Measurements from ENCODE around the gene FZD1.

- TF ChIP-seq, protein P1, sequence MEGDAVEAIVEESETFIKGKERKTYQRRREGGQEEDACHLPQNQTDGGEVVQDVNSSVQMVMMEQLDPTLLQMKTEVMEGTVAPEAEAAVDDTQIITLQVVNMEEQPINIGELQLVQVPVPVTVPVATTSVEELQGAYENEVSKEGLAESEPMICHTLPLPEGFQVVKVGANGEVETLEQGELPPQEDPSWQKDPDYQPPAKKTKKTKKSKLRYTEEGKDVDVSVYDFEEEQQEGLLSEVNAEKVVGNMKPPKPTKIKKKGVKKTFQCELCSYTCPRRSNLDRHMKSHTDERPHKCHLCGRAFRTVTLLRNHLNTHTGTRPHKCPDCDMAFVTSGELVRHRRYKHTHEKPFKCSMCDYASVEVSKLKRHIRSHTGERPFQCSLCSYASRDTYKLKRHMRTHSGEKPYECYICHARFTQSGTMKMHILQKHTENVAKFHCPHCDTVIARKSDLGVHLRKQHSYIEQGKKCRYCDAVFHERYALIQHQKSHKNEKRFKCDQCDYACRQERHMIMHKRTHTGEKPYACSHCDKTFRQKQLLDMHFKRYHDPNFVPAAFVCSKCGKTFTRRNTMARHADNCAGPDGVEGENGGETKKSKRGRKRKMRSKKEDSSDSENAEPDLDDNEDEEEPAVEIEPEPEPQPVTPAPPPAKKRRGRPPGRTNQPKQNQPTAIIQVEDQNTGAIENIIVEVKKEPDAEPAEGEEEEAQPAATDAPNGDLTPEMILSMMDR (IDR thresholded peaks at IDR 0.05 in 2 of 3, conservative IDR thresholded peaks at IDR 0.05 in 1 of 3; ENCODE audit: borderline replicate concordance in 1 of 3, insufficient read depth in 1 of 3, low read depth in 2 of 3, low read length in 2 of 3), result no peak
- TF ChIP-seq YY1 (IDR thresholded peaks at IDR 0.05; ENCODE audit: extremely low read depth, insufficient replicate concordance, low read depth, low read length) (no peak), ELF1 (IDR thresholded peaks at IDR 0.05; ENCODE audit: borderline replicate concordance, low read depth) (no peak), POLR2A (IDR thresholded peaks at IDR 0.05; ENCODE audit: borderline replicate concordance, extremely low read depth, insufficient read depth, insufficient read length) (no peak), EZH2 (IDR thresholded peaks at IDR 0.05) (no peak), TCF7L2 (IDR thresholded peaks at IDR 0.05; ENCODE audit: borderline replicate concordance, extremely low read depth, insufficient read depth, insufficient read length) (no peak), ZBTB33 (IDR thresholded peaks at IDR 0.05; ENCODE audit: extremely low read depth, insufficient replicate concordance, low read length) (no peak), FOSL1 (IDR thresholded peaks at IDR 0.05; ENCODE audit: low read depth) (no peak), EZH2phosphoT487 (IDR thresholded peaks at IDR 0.05; ENCODE audit: borderline replicate concordance) (no peak), RAD21 (IDR thresholded peaks at IDR 0.05; ENCODE audit: low read depth) (no peak), SP1 (IDR thresholded peaks at IDR 0.05; ENCODE audit: low read depth) (no peak), POLR2AphosphoS5 (IDR thresholded peaks at IDR 0.05; ENCODE audit: low read depth, low read length) (no peak), JUND (IDR thresholded peaks at IDR 0.05) (no peak)
- TF ChIP-seq, protein P2, sequence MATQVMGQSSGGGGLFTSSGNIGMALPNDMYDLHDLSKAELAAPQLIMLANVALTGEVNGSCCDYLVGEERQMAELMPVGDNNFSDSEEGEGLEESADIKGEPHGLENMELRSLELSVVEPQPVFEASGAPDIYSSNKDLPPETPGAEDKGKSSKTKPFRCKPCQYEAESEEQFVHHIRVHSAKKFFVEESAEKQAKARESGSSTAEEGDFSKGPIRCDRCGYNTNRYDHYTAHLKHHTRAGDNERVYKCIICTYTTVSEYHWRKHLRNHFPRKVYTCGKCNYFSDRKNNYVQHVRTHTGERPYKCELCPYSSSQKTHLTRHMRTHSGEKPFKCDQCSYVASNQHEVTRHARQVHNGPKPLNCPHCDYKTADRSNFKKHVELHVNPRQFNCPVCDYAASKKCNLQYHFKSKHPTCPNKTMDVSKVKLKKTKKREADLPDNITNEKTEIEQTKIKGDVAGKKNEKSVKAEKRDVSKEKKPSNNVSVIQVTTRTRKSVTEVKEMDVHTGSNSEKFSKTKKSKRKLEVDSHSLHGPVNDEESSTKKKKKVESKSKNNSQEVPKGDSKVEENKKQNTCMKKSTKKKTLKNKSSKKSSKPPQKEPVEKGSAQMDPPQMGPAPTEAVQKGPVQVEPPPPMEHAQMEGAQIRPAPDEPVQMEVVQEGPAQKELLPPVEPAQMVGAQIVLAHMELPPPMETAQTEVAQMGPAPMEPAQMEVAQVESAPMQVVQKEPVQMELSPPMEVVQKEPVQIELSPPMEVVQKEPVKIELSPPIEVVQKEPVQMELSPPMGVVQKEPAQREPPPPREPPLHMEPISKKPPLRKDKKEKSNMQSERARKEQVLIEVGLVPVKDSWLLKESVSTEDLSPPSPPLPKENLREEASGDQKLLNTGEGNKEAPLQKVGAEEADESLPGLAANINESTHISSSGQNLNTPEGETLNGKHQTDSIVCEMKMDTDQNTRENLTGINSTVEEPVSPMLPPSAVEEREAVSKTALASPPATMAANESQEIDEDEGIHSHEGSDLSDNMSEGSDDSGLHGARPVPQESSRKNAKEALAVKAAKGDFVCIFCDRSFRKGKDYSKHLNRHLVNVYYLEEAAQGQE (IDR thresholded peaks at IDR 0.05; ENCODE audit: low read depth), result no peak
Observed at GRCh38 chr7:91293840-91294239, 29.6 kb downstream of the FZD1 start.
